Coronary artery (tissue), 2 donors: ENCODE results near the gene ZP2.
"Not testable (repeated sequence)": the region's sequence is repeated elsewhere in the genome, so short reads cannot be mapped to it uniquely, and the experiment has no call there.

Source experiments
- DNase-seq: peaks from one replicate; pipeline ENCODE4 v3.0.0-alpha.2; 2017; ENCODE audit warnings: low spot score
- H3K27ac ChIP-seq, 2 donors: fragments of 200-600 bp; sonication (generic); one replicate each; pipeline ENCODE4 v1.5.1; 2016 to 2019
- H3K4me3 ChIP-seq: fragments of 200-600 bp; sonication (generic); 2 replicates; pipeline ENCODE4 v1.5.1; 2016; ENCODE audit warnings: mild to moderate bottlenecking, moderate library complexity
- TF ChIP-seq, protein P1 (sequence below): fragments of 200-600 bp; sonication (generic); IDR thresholded peaks from one replicate; pipeline ENCODE4 v1.5.1; 2019; ENCODE audit warnings: antibody characterized with exemption

ZP2 gene

DNA sequence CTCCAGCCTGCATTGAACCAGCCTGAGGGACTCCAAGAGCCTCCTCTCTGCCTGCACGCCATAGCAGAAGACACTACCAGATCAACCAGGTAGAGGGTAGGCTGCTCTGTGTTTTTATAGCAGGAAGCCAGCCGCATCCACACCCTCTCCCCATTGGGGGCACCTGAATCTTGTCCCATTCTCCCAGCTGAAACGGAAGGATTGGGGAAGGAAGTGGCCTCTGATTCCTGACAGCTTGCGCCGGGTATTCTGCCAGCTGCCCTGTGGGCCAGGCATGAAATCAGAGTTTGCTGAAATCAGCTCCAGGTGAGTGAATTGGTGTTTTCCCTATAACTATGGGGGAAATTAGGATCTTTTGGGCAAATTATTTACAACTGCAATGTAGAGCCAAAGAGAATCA lies at the start of gene ZP2:
TSS of gene ZP2 (minus strand) at position 89 of the 400 bp plus-strand sequence. CDS start at position 62, 27 bp downstream.
- no peak within 1 kb of the TSS for H3K27ac ChIP-seq
- no peak for DNase-seq
- TF ChIP-seq, protein P1, sequence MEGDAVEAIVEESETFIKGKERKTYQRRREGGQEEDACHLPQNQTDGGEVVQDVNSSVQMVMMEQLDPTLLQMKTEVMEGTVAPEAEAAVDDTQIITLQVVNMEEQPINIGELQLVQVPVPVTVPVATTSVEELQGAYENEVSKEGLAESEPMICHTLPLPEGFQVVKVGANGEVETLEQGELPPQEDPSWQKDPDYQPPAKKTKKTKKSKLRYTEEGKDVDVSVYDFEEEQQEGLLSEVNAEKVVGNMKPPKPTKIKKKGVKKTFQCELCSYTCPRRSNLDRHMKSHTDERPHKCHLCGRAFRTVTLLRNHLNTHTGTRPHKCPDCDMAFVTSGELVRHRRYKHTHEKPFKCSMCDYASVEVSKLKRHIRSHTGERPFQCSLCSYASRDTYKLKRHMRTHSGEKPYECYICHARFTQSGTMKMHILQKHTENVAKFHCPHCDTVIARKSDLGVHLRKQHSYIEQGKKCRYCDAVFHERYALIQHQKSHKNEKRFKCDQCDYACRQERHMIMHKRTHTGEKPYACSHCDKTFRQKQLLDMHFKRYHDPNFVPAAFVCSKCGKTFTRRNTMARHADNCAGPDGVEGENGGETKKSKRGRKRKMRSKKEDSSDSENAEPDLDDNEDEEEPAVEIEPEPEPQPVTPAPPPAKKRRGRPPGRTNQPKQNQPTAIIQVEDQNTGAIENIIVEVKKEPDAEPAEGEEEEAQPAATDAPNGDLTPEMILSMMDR, result no peak
- H3K4me3 ChIP-seq, result no peak within 1 kb of the TSS

- TF ChIP-seq, protein P1, result no peak
- H3K27ac ChIP-seq, result no peak overlapping the region
- H3K4me3 ChIP-seq, result no peak overlapping the region
- no peak for DNase-seq
Observed at GRCh38 chr16:21257284-21257683, 45.9 kb upstream of the ZP2 start.

GRCh38 chr16:21256636-21257035 lies 45.3 kb upstream of the ZP2 start:
- TF ChIP-seq, protein P1, result no peak
- no peak for DNase-seq
- Histone ChIP-seq H3K4me3 (no peak overlapping the region), H3K27ac (no peak overlapping the region)

DNA sequence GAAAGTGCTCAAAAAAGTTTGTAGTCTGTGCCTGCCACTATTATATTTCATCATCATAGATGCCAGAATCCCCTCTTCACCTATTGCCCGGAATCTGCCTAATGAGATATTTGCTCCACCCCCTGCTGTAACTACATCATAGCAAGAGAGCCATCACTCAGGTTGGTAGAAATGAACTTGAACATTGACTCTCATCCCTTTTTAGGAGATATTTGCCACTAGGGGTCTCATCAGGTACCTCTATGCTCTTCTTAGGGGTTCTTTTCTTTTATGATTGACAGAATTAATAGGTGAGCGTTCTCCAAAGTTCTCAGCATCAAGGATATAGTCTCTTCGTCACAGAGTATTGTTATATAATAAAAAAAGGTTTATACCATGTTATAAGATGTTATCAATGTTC lies 42.1 kb upstream of the ZP2 start:
- DNase-seq, result no peak
- no peak overlapping the region for H3K4me3 ChIP-seq
- TF ChIP-seq, protein P1, result no peak
- no peak overlapping the region for H3K27ac ChIP-seq

- Histone ChIP-seq H3K27ac (no peak overlapping the region), H3K4me3 (no peak overlapping the region)
- DNase-seq, result no peak
- TF ChIP-seq, protein P1, result no peak
Observed at GRCh38 chr16:21250072-21250923, 38.9 kb upstream of the ZP2 start.

DNA sequence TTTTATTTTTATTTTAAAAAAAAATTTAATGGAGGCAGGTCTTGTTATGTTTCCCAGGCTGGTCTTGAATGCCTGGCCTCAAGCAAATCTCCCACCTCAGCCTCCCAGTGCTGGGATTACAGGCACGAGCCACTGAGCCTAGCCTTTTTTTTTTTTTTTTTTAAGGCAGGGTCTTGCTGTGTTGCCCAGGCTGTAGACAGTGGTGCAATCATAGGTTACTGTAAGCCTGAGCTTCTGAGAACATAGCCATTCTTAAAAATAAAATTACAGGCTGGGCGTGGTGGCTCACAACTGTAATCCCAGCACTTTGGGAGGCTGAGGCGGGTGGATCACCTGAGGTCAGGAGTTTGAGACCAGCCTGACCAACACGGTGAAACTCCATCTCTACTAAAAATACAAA lies 36.8 kb upstream of the ZP2 start:
- H3K4me3 ChIP-seq, DNase-seq, H3K27ac ChIP-seq: not testable (repeated sequence)

DNA sequence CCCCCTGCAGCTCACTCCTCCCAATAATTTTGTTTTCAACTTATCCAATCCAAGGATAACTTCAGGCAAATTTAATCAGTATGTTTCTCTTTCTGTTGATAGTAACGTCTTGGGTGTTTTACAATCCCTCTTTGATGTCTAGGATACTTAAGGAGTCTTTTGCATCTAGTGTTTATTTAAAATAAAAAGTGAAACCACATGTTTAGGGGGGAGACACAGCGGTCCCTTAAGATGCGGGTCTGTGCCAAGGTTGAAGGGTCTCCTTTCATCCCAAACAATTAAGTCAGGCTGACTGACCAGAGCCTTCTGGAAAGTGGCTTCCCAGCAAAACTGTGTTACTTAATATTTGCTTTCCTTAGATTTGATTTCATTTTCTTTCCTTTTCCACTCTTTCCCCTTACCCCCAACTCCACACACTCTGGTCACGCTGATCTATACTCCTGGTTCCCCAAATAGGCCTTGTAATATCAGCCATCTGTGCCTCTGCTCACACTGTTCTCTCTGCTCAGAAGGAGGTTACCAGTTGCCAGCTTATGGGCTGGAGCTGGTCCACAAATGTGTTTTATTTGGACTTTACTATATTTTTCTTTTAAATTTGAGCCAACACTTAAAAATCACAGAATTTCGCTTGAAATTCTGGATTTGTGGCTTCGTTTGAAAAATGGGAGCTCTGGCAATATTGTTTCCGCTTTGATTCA lies 33.3 kb upstream of the ZP2 start:
- DNase-seq, result no peak
- no peak overlapping the region for H3K4me3 ChIP-seq
- TF ChIP-seq, protein P1, result no peak
- no peak overlapping the region for H3K27ac ChIP-seq
